Mesenchymal stem cell (in vitro differentiated cells and primary cell): ENCODE measurements around the gene PPCDC.

Experiments
- DNase-seq: peaks from one replicate; pipeline ENCODE4 v3.0.0-alpha.2; 2013
- H2AFZ ChIP-seq: one replicate; pipeline ENCODE4 v1.6.1; 2013; ENCODE audit warnings: low read depth, mild to moderate bottlenecking, control low read depth, inconsistent platforms, low read length, moderate library complexity
- H2AK5ac ChIP-seq: 2 replicates; pipeline ENCODE4 v1.6.1; 2013; ENCODE audit warnings: low read length, moderate library complexity, mild to moderate bottlenecking, inconsistent platforms; ENCODE audit not compliant: severe bottlenecking
- H2BK120ac ChIP-seq: one replicate; pipeline ENCODE4 v1.6.1; 2013; ENCODE audit warnings: low read depth, mild to moderate bottlenecking, inconsistent platforms, low read length, moderate library complexity
- H2BK12ac ChIP-seq, 2 experiments: one replicate each; pipeline ENCODE4 v1.6.1; 2013; ENCODE audit warnings: inconsistent platforms in 2 of 2, low read length in 2 of 2, mild to moderate bottlenecking in 2 of 2, moderate library complexity in 2 of 2, control low read depth in 1 of 2
- H2BK15ac ChIP-seq: one replicate; pipeline ENCODE4 v1.6.1; 2013; ENCODE audit warnings: mild to moderate bottlenecking, low read depth, inconsistent platforms; ENCODE audit not compliant: poor library complexity, severe bottlenecking
- H2BK5ac ChIP-seq: 2 replicates; pipeline ENCODE4 v1.6.1; 2013; ENCODE audit warnings: low read depth, mild to moderate bottlenecking, low read length, control low read depth, inconsistent platforms; ENCODE audit not compliant: poor library complexity, severe bottlenecking
- H3K14ac ChIP-seq, 2 experiments: one replicate each; pipeline ENCODE4 v1.6.1; 2013; ENCODE audit warnings: inconsistent platforms in 2 of 2, low read length in 2 of 2, control low read depth in 1 of 2, mild to moderate bottlenecking in 1 of 2, moderate library complexity in 1 of 2
- H3K18ac ChIP-seq, 2 experiments: one replicate each; pipeline ENCODE4 v1.6.1; 2013; ENCODE audit warnings: inconsistent platforms in 2 of 2, low read length in 2 of 2, control low read depth in 1 of 2, low read depth in 1 of 2, mild to moderate bottlenecking in 1 of 2
- H3K23ac ChIP-seq, 2 experiments: one replicate each; pipeline ENCODE4 v1.6.1; 2013; ENCODE audit warnings: inconsistent platforms in 2 of 2, low read length in 2 of 2, mild to moderate bottlenecking in 2 of 2, moderate library complexity in 2 of 2, control low read depth in 1 of 2
- H3K27ac ChIP-seq: 2 replicates; pipeline ENCODE4 v1.5.1; 2013; ENCODE audit warnings: mild to moderate bottlenecking, moderate library complexity, low read length, control low read depth, inconsistent platforms; ENCODE audit not compliant: poor library complexity, severe bottlenecking
- H3K27me3 ChIP-seq, 2 experiments: 2 replicates each; pipeline versions ENCODE4 v1.6.1 to v1.7.0; 2013; ENCODE audit warnings: low read length in 2 of 2, mild to moderate bottlenecking in 2 of 2, moderate library complexity in 2 of 2, control low read depth in 1 of 2, inconsistent platforms in 1 of 2; ENCODE audit not compliant: control insufficient read depth in 1 of 2, insufficient read depth in 1 of 2
- H3K36me3 ChIP-seq, 2 experiments: 2 replicates each; pipeline versions ENCODE4 v1.6.1 to v1.7.0; 2013; ENCODE audit warnings: low read length in 2 of 2, control low read depth in 1 of 2, inconsistent platforms in 1 of 2, low read depth in 1 of 2, mild to moderate bottlenecking in 1 of 2; ENCODE audit not compliant: insufficient read depth in 2 of 2, control insufficient read depth in 1 of 2
- H3K4ac ChIP-seq, 2 experiments: one replicate each; pipeline ENCODE4 v1.6.1; 2013; ENCODE audit warnings: inconsistent platforms in 2 of 2, low read length in 2 of 2, mild to moderate bottlenecking in 2 of 2, moderate library complexity in 2 of 2, control low read depth in 1 of 2, low read depth in 1 of 2
- H3K4me1 ChIP-seq: 2 replicates; pipeline ENCODE4 v1.6.1; 2013; ENCODE audit warnings: low read depth, low read length, control low read depth; ENCODE audit not compliant: control insufficient read depth, insufficient read depth
- H3K4me2 ChIP-seq: 2 replicates; pipeline ENCODE4 v1.6.1; 2013; ENCODE audit warnings: low read length, mild to moderate bottlenecking, inconsistent platforms; ENCODE audit not compliant: poor library complexity, severe bottlenecking
- H3K4me3 ChIP-seq, 2 experiments: 2 replicates each; pipeline versions ENCODE4 v1.5.1 to v1.7.0; 2013; ENCODE audit warnings: low read length in 2 of 2, mild to moderate bottlenecking in 2 of 2, control low read depth in 1 of 2, low read depth in 1 of 2; ENCODE audit not compliant: insufficient read depth in 1 of 2
- H3K79me1 ChIP-seq: replicated peaks from 2 replicates; pipeline ENCODE4 v1.6.1; 2013; ENCODE audit warnings: mild to moderate bottlenecking, control low read depth, low read length, inconsistent platforms; ENCODE audit not compliant: poor library complexity, severe bottlenecking
- H3K9ac ChIP-seq: 2 replicates; pipeline ENCODE4 v1.7.0; 2013; ENCODE audit warnings: mild to moderate bottlenecking, low read length, moderate library complexity
- H3K9me3 ChIP-seq: 2 replicates; pipeline ENCODE4 v1.7.0; 2013; ENCODE audit warnings: mild to moderate bottlenecking, low read length; ENCODE audit not compliant: control insufficient read depth
- H4K8ac ChIP-seq: one replicate; pipeline ENCODE4 v1.6.1; 2013; ENCODE audit warnings: inconsistent platforms, mild to moderate bottlenecking, low read length, moderate library complexity
- H4K91ac ChIP-seq: one replicate; pipeline ENCODE4 v1.6.1; 2013; ENCODE audit warnings: mild to moderate bottlenecking, low read length, inconsistent platforms
- WGBS: methylation state at CpG from one replicate; pipeline ENCODE4 v1.1.7; 2013; ENCODE audit warnings: mixed read lengths; 5-methylcytosine and 5-hydroxymethylcytosine counted together

The PPCDC gene

GRCh38 chr15:75064846-75065245 lies 41.5 kb downstream of the PPCDC start:
- Histone ChIP-seq H3K79me1 (no peaks in the 10 kb centered on the region), H2AK5ac (no peak overlapping the region), H2BK120ac (no peak overlapping the region), H2AFZ (no peak overlapping the region), H2BK12ac (no peak overlapping the region), H3K18ac (no peak overlapping the region), H3K9ac (no peak overlapping the region), H2BK15ac (no peak overlapping the region), H3K27me3 (peaks cover 8 to 28% of the 10 kb centered on the region in 2 experiments), H3K36me3 (no peaks in the 10 kb centered on the region), H3K23ac (no peak overlapping the region), H4K8ac (no peak overlapping the region), H3K27ac (no peak overlapping the region), H3K4me3 (no peak overlapping the region), H2BK5ac (no peak overlapping the region), H4K91ac (no peak overlapping the region), H3K9me3 (no peaks in the 10 kb centered on the region), H3K4me2 (no peak overlapping the region), H3K14ac (no peak overlapping the region), H3K4me1 (peaks cover 2% of the 10 kb centered on the region), H3K4ac (no peak overlapping the region)
- no peak for DNase-seq
- no CpG with 5 or more reads among the region's 2 CpGs for WGBS

DNA sequence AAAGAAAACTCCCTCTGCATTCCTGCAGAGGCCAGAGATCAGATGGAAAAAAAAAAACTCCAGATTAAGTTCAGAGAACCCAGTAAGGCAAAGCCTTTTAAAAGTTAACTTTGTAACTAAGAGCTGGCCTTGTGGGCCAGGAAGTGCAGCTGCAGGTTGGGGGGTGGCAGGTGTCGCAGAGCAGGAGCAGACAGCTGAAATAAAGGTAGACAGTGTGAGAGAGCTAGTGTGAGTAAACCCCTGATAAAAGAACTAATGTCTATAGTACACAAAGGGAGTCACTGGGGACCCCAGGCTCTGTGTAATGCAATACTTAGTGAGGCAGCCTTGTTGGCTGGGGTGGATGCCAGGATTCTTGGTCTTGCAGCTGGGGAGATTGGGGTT lies 42.1 kb downstream of the PPCDC start:
- 91% methylated on average over 1 of the region's 1 CpG for WGBS
- no peaks in the 10 kb centered on the region for H3K9me3 ChIP-seq
- H3K27me3 ChIP-seq: peaks cover 8 to 35% of the 10 kb centered on the region in 2 experiments
- no peak overlapping the region for H3K27ac ChIP-seq
- no peak overlapping the region for H3K14ac ChIP-seq
- no peak overlapping the region for H3K18ac ChIP-seq
- no peak overlapping the region for H3K23ac ChIP-seq
- H3K4ac ChIP-seq: no peak overlapping the region
- no peak overlapping the region for H3K4me3 ChIP-seq
- H4K8ac ChIP-seq: no peak overlapping the region
- H2AK5ac ChIP-seq: no peak overlapping the region
- H2BK120ac ChIP-seq: no peak overlapping the region
- H3K79me1 ChIP-seq: no peaks in the 10 kb centered on the region
- H3K9ac ChIP-seq: no peak overlapping the region
- no peak overlapping the region for H2BK15ac ChIP-seq
- no peak overlapping the region for H3K4me2 ChIP-seq
- H4K91ac ChIP-seq: no peak overlapping the region
- H2BK12ac ChIP-seq: no peak overlapping the region
- no peak for DNase-seq
- no peaks in the 10 kb centered on the region for H3K36me3 ChIP-seq
- H2AFZ ChIP-seq: no peak overlapping the region
- H2BK5ac ChIP-seq: no peak overlapping the region
- H3K4me1 ChIP-seq: peaks cover 2% of the 10 kb centered on the region

GRCh38 chr15:75065851-75066509 lies 42.6 kb downstream of the PPCDC start:
- DNase-seq: no peak
- Histone ChIP-seq H3K18ac (no peak overlapping the region), H3K9me3 (no peaks in the 10 kb centered on the region), H3K14ac (no peak overlapping the region), H3K4ac (no peak overlapping the region), H2BK120ac (no peak overlapping the region), H3K4me2 (no peak overlapping the region), H2BK12ac (no peak overlapping the region), H3K27ac (no peak overlapping the region), H4K8ac (no peak overlapping the region), H2BK5ac (no peak overlapping the region), H3K9ac (no peak overlapping the region), H2BK15ac (no peak overlapping the region), H3K36me3 (no peaks in the 10 kb centered on the region), H2AFZ (no peak overlapping the region), H2AK5ac (no peak overlapping the region), H3K23ac (no peak overlapping the region), H4K91ac (no peak overlapping the region), H3K4me3 (peak overlapping the region in 1 of 2 experiments; percentile 8), H3K4me1 (peaks cover 2% of the 10 kb centered on the region), H3K27me3 (peaks cover 8 to 40% of the 10 kb centered on the region in 2 experiments), H3K79me1 (no peaks in the 10 kb centered on the region)
- 71% methylated on average over 3 of the region's 6 CpGs for WGBS

- no peak overlapping the region for H3K4me2 ChIP-seq
- no peaks in the 10 kb centered on the region for H3K9me3 ChIP-seq
- H2AK5ac ChIP-seq: no peak overlapping the region
- H3K79me1 ChIP-seq: no peaks in the 10 kb centered on the region
- no peak overlapping the region for H3K4ac ChIP-seq
- no peak overlapping the region for H4K91ac ChIP-seq
- DNase-seq: peak; percentile 56
- H3K9ac ChIP-seq: no peak overlapping the region
- no peaks in the 10 kb centered on the region for H3K36me3 ChIP-seq
- no peak overlapping the region for H2BK12ac ChIP-seq
- H3K27me3 ChIP-seq: peaks cover 8 to 50% of the 10 kb centered on the region in 2 experiments
- H4K8ac ChIP-seq: no peak overlapping the region
- H2BK120ac ChIP-seq: no peak overlapping the region
- no peak overlapping the region for H3K27ac ChIP-seq
- H2BK5ac ChIP-seq: no peak overlapping the region
- H3K14ac ChIP-seq: no peak overlapping the region
- WGBS: 60% methylated on average over 1 of the region's 3 CpGs
- peaks cover 2% of the 10 kb centered on the region for H3K4me1 ChIP-seq
- no peak overlapping the region for H2AFZ ChIP-seq
- no peak overlapping the region for H2BK15ac ChIP-seq
- no peak overlapping the region for H3K23ac ChIP-seq
- H3K4me3 ChIP-seq: no peak overlapping the region
- H3K18ac ChIP-seq: no peak overlapping the region
Observed at GRCh38 chr15:75067123-75067830, 43.9 kb downstream of the PPCDC start.
